Measurements from ENCODE around the gene ZBTB8OS. TPM values are rescaled to one million over a fixed set of nuclear protein-coding genes. Genes with fewer than 3 reads are reported as not detected.

The ZBTB8OS gene
- 19.8 and 23.9 TPM in 2 replicates for total RNA-seq

DNA sequence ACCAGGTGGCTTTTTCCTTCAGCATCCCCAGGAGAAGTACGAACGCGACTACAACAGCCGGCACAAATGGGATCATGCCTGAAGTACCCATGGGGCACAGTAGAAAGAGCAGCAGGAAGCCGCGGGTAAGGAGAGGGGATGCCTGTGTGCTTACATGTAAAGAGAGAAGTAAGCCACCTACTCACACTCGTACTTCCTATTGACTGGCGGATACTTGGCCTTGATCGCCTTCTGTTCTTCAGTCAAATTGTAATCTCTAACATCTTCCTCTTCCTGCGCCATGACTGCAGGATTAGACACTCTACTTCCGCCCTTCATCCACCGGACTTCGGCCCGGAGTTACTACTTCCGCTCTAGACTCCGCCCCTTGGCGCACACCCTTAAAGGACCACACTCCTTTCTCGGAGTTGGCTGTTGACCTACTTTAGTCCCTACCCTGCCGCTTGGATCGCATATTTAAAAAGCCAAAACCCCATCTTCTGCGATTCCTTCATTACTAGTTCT, at the start of gene ZBTB8OS:
Gene ZBTB8OS, minus strand, starts transcription at position 303 of the 504 bp plus-strand sequence. Its CDS starts 21 bp downstream, at position 282.

DNA sequence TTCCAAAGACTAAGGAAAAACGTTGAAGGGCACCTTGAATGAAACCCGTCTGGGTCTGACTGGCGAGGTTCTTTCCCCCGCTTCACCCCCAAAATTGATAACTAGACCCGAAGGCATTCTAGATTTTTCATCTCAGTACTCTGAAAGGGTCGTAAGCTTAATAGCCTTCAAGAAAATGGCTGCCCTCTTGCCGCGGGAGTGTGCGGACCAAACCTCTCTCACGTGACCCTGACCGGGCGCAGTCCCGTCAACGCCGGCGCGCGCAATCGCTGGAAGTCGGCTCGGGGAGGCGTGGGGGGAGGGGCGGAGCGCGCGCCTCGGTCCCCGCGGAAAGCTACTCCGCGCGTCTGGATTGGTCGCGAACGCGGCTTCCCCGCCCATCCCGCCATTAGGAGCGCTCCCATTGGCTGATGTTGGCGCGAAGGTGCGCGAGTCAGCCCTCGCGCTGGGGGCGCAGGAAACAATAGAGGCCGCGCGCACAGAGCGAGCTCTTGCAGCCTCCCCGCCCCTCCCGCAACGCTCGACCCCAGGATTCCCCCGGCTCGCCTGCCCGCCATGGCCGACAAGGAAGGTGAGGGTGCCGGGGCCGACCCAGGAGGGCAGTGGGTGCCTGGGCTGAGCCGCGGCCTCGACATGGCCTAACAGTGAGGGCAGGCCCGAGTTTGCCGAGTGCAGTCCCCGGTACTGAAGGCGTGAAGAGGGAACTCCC, 556 bp upstream of the ZBTB8OS start, which contains the start of gene RBBP4:
Gene RBBP4, plus strand, starts transcription at position 457 of the 709 bp plus-strand sequence. Its CDS starts 99 bp downstream, at position 556.

Small RNA genes within 50 kb of the gene (small RNA-seq; reads per million reads assigned to genes)
- not detected for gene RF00019

Other genes starting within 250 kb of the ZBTB8OS start
- under 0.01 TPM in 1 of 2 replicates, not detected in the other for gene ZBTB8B, start 185.5 kb downstream of the ZBTB8OS start, total RNA-seq
- 4.3 and 4.8 TPM in 2 replicates for gene ZBTB8A, start 111.1 kb downstream of the ZBTB8OS start, total RNA-seq
- 61.0 and 90.9 TPM in 2 replicates for gene RBBP4, start 658 bp upstream of the ZBTB8OS start, total RNA-seq
- 9.2 and 23.9 TPM in 2 replicates for gene SYNC, start 52.2 kb upstream of the ZBTB8OS start, total RNA-seq
- 112 and 138 TPM in 2 replicates for gene YARS1, start 166.8 kb upstream of the ZBTB8OS start, total RNA-seq
- gene S100PBP, start 167.1 kb upstream of the ZBTB8OS start, total RNA-seq: 24.3 and 27.0 TPM in 2 replicates
- 0.20 and 0.37 TPM in 2 replicates for gene FNDC5, start 220.4 kb upstream of the ZBTB8OS start, total RNA-seq
- gene HPCA, start 235.9 kb upstream of the ZBTB8OS start, total RNA-seq: not detected in 2 replicates

All from subcutaneous preadipocyte (primary cell).